GM19452 (cell line): ENCODE results near the gene RITA1.
A peak's percentile ranks its signal among the peaks of the same experiment; 100 is the strongest.

Experiments used
- ATAC-seq: cut with Tn5 transposase; IDR thresholded peaks from one replicate; pipeline ENCODE4 v1.9.1; 2021; ENCODE audit not compliant: unreplicated experiment

RITA1 gene

GRCh38 chr12:113152835-113153814 is 32.4 kb upstream of the RITA1 start:
- ATAC-seq, result peak; percentile 70

- ATAC-seq, result no peak
Measured at GRCh38 chr12:113154351-113154973, 31.1 kb upstream of the RITA1 start.

DNA sequence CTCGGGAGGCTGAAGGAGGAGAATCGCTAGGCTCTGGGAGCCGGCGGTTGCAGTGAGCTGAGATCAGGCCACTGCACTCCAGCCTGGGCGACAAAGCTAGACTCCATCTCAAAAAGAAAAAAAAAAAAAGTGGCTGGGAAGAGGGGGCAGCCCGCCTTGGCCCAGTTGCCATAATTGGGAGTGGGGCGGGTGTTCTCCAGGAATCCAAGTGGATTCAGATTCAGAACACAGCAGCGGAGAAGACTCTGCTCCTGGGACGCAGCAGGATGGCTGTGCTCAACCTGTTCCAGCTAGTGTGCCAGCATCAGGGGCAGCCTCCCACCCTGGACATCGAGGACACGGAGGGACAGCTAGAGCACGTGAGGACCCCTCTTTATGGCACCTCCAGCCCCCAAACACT is 30.5 kb upstream of the RITA1 start:
- no peak for ATAC-seq

- ATAC-seq, result no peak
Measured at GRCh38 chr12:113155646-113156045, 29.9 kb upstream of the RITA1 start.

GRCh38 chr12:113157218-113157859 is 28.2 kb upstream of the RITA1 start:
- no peak for ATAC-seq

GRCh38 chr12:113158439-113159203 is 26.9 kb upstream of the RITA1 start:
- no peak for ATAC-seq

GRCh38 chr12:113159937-113160336 is 25.6 kb upstream of the RITA1 start:
- no peak for ATAC-seq

DNA sequence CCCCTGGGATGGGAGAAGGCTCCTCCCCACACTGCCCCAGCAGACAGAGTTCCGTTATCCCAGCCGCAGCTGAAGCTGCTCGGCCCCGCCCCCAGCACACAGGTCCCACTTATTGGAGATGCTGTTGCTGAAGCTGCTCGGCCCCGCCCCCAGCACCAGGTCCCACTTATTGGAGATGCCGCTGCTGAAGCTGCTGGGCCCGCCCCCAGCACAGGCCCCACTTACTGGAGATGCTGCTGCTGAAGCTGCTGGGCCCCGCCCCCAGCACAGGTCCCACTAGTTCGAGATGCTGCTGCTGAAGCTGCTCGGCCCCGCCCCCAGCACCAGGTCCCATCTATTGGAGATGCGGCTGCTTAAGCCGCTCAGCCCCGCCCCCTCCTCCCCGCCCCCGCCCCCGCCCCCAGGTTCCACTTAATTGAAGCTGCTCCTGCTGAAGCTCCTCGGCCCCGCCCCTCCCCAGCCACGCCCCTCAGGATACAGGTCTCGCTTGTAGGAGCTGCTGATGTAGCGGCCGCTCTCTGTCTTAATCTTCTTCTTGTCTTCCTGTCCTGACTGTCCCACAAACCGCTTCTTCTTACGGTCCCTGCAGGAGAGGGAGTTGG is 24.0 kb upstream of the RITA1 start:
- no peak for ATAC-seq

DNA sequence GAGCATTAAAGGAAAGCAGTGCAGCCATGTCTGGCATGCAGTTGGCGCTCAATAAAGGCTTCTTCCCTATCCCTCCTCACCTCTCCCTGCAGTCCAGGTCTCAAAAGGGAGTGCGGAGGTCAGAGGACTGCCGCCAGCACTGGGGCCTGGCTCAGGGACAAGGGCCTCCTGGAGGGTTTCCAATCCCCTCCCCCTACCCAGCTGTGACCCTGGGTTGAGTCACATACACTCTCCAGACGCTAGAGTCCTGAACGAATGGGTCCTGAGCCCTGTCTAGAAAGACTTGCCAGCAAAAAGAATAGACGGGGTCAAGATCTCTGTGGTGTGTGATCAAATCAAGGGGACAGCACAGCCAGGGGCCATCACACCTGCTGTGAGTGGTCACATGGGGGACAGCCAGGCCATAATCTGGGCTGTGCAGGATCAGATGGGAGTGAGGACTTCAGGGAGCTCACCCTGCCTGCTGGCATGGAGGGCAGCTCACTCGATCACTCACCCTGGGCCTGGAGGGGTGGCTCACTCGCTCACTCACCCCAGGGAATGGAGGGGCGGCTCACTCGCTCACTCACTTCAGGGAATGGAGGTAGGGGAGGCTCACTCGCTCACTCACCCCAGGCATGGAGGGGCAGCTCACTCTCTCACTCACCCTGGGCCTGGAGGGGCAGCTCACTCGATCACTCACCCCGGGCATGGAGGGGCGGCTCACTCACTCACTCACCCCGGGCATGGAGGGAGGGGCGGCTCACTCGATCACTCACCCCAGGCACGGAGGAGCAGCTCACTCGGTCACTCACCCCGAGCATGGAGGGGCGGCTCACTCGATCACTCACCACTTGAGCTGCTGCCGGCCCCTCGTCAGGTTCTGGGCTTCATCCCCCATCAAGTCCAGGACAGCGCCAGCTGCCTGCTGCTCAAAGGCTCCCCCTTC is 23.2 kb upstream of the RITA1 start:
- ATAC-seq, result no peak

DNA sequence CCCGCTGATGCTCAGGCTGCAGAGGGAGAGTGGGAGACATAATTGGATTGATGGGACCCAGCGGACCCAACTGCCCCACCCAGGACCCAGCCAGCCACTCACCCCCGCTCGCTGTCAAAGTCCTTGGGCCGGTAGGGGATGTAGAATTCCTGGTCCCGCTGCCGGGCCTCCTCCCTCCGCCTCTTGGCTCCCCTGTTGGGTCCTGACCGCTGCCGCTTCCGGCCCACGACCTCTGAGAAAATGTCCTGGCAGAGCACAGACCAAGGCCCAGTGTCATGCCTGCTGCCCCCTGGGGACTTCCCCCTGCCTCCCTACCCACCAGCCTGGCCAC is 22.5 kb upstream of the RITA1 start:
- ATAC-seq, result no peak

DNA sequence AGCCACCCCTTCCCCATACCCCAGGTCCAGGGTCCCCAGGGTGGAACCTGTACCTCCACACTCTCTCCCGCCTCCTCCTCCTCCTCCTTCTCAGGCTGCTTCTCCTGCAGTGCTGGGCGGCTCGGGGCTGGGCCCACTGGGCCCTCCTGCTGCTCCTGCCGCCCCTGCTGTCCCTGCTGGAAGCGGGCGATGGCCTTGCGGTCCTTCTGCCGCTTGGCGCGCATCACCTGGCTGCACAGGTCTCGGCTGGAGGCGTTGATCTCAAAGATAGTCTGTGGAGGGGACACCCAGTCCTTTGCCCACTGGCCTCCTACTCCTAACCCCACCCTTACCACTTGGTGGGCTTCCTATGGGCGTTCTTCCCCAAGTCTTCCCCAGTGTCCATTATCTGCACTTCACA is 21.5 kb upstream of the RITA1 start:
- ATAC-seq, result no peak

DNA sequence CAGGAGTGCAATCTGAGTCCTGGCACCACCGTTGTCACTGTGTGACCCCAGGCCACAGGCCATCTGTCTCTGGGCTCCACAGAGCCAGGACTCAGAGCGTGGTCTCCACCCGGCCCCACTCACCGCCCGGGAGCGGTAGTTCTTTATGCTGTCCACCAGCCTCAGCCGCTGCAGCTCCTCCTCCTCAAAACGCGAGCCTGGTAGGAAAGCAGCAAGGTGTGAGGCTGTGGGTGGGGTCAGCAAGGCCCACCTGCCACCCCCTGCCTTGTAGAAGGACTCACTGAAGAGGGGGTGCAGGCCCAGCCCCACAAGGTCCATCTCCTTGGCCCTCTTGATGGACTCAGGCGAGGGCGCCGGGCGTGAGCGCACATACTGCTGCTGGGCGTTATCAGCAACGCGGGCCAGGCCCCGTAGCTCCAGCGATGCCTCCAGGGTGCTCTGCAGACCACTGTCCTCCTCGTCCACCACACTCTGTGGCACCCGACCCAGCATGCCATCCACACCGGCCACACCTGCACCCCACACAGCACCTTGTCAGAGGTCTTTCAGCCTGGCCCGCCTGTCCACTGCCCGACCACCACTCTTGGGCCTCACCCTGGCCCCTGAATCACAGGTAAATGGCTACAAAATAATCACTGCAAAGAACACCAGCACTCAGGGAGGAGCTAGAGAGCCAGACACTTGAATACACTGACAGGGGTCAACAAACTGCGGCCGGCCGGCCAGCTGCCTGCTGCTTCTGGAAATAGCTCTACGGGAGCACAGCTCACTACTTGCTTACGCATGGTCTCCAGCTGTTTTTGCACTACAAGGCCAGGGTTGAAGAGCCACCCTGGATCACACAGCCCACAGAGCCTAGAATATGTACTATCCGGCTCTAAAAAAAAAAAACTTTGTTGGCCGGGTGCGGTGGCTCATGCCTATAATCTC is 19.7 kb upstream of the RITA1 start:
- no peak for ATAC-seq

- no peak for ATAC-seq
Measured at GRCh38 chr12:113167868-113168267, 17.7 kb upstream of the RITA1 start.

GRCh38 chr12:113169697-113170096 is 15.8 kb upstream of the RITA1 start:
- no peak for ATAC-seq

- ATAC-seq, result no peak
Measured at GRCh38 chr12:113170457-113170856, 15.1 kb upstream of the RITA1 start.

- ATAC-seq, result no peak
Measured at GRCh38 chr12:113170926-113171325, 14.6 kb upstream of the RITA1 start.

GRCh38 chr12:113171543-113171942 is 14.0 kb upstream of the RITA1 start:
- ATAC-seq, result no peak

DNA sequence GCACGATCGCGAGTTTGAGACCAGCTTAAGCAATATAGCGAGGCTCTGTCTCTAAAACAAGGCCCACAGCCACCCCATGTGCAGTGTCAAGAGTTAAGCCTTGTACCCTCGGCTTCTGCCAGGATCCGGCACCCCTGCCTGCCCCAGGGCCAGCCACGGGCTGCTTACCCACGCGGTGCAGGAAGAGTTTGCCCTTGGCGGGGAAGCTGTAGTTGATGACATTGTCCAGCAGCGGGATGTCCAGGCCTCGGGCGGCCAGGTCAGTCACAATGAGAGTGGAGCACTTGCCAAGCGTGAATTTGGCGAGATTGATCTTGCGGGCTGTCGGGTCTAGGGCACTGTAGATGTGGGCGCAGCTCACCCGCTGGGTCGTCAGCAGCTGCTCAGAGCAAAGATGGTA is 13.3 kb upstream of the RITA1 start:
- no peak for ATAC-seq
